Panc1 (cell line): ENCODE data around the gene KCNE5. TPM values are rescaled to one million over a fixed set of nuclear protein-coding genes. Genes with fewer than 3 reads are reported as not detected.
"Not testable (repeated sequence)": the region's sequence is repeated elsewhere in the genome, so short reads cannot be mapped to it uniquely, and the experiment has no call there.

Experiments
- ATAC-seq: fragments of 200-7000 bp; cut with Tn5 transposase; 2 replicates; pipeline ENCODE4 v1.9.1; 2020; ENCODE audit warnings: mild to moderate bottlenecking, moderate library complexity
- BruUV-seq: library from RNA; stranded (reverse); fragments of 400-500 nt; replicated peaks from 2 replicates; lab custom pipeline; 2021; lab: Mats Ljungman, UMichigan
- CTCF ChIA-PET: fragments of 300-600 bp; sonication (Branson Sonifier 250); formaldehyde crosslinking; loops from one replicate; lab custom pipeline; 2022; ENCODE audit warnings: antibody characterized with exemption; lab: Charles Lee
- POLR2A ChIA-PET: fragments of 300-600 bp; sonication (Branson Sonifier 250); formaldehyde crosslinking; loops from one replicate; lab custom pipeline; 2022; ENCODE audit warnings: antibody characterized with exemption; lab: Charles Lee
- DNase-seq: peaks from one replicate; pipeline ENCODE4 v3.0.0-alpha.2; 2010; ENCODE audit warnings: low read depth, low spot score
- H3K27ac ChIP-seq: 2 replicates; pipeline ENCODE4 v1.5.1; 2011; ENCODE audit warnings: mild to moderate bottlenecking, low read length, inconsistent platforms
- H3K27me3 ChIP-seq: fragments of 200-500 bp; sonication (Bioruptor generic); 2 replicates; pipeline ENCODE4 v1.6.0; 2014; ENCODE audit warnings: low read length, inconsistent platforms; ENCODE audit not compliant: control insufficient read depth, insufficient read depth
- H3K36me3 ChIP-seq: fragments of 200-500 bp; sonication (Bioruptor generic); 2 replicates; pipeline ENCODE4 v1.5.1; 2014; ENCODE audit warnings: inconsistent platforms, mild to moderate bottlenecking, low read length, moderate library complexity; ENCODE audit not compliant: control insufficient read depth, insufficient read depth
- H3K4me1 ChIP-seq: 2 replicates; pipeline ENCODE4 v1.5.1; 2011; ENCODE audit warnings: inconsistent platforms, mild to moderate bottlenecking, low read length, moderate library complexity; ENCODE audit not compliant: control insufficient read depth, insufficient read depth
- H3K4me3 ChIP-seq, 2 experiments: 2 replicates each; pipeline ENCODE4 v1.5.1; 2011 to 2012; ENCODE audit warnings: low read depth in 2 of 2, low read length in 2 of 2, mild to moderate bottlenecking in 2 of 2, inconsistent platforms in 1 of 2, moderate library complexity in 1 of 2
- H3K9me3 ChIP-seq: fragments of 200-500 bp; sonication (Bioruptor generic); 2 replicates; pipeline ENCODE4 v1.5.1; 2014; ENCODE audit warnings: low read depth, mild to moderate bottlenecking, inconsistent platforms, low read length, moderate library complexity; ENCODE audit not compliant: control insufficient read depth, insufficient read depth
- POLR2AphosphoS5 ChIP-seq: IDR thresholded peaks from 2 replicates; pipeline ENCODE4 v1.6.1; 2012; ENCODE audit warnings: mild to moderate bottlenecking, low read depth, low read length, moderate library complexity
- SIN3A ChIP-seq: IDR thresholded peaks from 2 replicates; pipeline ENCODE4 v1.6.1; 2012; ENCODE audit warnings: low read depth, mild to moderate bottlenecking, low read length, moderate library complexity, borderline replicate concordance; ENCODE audit not compliant: insufficient read depth
- TCF7L2 ChIP-seq: IDR thresholded peaks from 2 replicates; pipeline ENCODE4 v1.6.1; 2011; ENCODE audit warnings: mild to moderate bottlenecking, low read depth, low read length, inconsistent platforms
- in situ Hi-C: cut with HindIII; loops from 2 replicates; pipeline ENCODE4 v1.10.0; 2016; ENCODE audit warnings: low sequenced_read_pairs, low pct_unique_long_range_greater_than_20kb
- intact Hi-C: fragments of 100-400 bp; cut with micrococcal nuclease; formaldehyde crosslinking; loops from one replicate; pipeline ENCODE4 v1.10.0; 2022; ENCODE audit not compliant: unreplicated experiment
- total RNA-seq: library from RNA; stranded (reverse); gene quantifications from one replicate; pipeline ENCODE4 v1.2.1, GENCODE V29; 2021; ENCODE audit not compliant: unreplicated experiment
- TF ChIP-seq, protein P1 (sequence below), 2 experiments: IDR thresholded peaks; 2 replicates each; pipeline ENCODE4 v1.6.1; 2011 to 2012; ENCODE audit warnings: low read depth in 2 of 2, control low read depth in 1 of 2, low read length in 1 of 2, mild to moderate bottlenecking in 1 of 2, moderate library complexity in 1 of 2; ENCODE audit not compliant: insufficient read depth in 1 of 2
- TF ChIP-seq, protein P2 (sequence below): fragments of 450-650 bp; IDR thresholded peaks from 2 replicates; pipeline ENCODE4 v1.5.1; 2017; ENCODE audit warnings: mild to moderate bottlenecking

The KCNE5 gene
- total RNA-seq, 1 experiment from 2014 or later, result 0.13 TPM

DNA sequence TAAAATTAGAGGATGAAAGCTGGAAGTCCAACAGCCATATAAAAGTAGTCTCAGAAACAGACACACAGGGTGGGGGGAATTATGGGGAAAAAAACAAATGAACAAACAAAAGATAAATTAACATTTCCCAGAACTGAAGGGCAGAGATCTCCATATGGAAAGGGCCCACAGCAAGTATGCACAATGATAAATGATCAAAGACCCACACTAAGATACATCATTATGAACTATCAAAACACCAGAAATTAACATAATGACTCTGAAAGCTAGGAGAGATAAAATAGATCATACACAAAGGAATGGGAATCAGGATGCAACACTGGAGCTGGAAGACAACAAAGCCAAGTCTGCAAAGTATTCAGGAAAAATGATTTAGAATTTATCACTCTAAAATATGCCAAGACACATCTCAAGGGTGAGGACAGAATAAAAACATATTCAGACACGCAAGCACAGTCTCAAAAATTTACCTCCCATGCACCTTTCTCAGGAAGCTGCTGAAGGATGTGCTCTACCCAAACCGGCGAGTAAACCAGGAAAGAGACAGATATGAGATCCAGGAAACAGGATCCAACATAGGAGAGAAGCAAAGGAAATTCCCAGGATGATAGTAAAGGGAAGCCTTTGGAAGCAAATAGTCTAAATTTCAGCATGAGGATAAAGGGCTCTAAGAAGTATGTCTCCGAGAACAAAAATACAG, 30.7 kb upstream of the KCNE5 start:
- Histone ChIP-seq H3K36me3 (no peaks in the 10 kb centered on the region), H3K4me1 (no peaks in the 10 kb centered on the region), H3K4me3 (no peak overlapping the region), H3K27ac (no peak overlapping the region), H3K27me3 (no peaks in the 10 kb centered on the region), H3K9me3 (no peaks in the 10 kb centered on the region)
- intact Hi-C loops (no loop called here), in situ Hi-C loops (no loop called here)
- no TSS peak for BruUV-seq
- DNase-seq, result no peak
- ATAC-seq, result no peak
- TF ChIP-seq POLR2AphosphoS5 (no peak), TCF7L2 (no peak), SIN3A (no peak)
- TF ChIP-seq, protein P1, sequence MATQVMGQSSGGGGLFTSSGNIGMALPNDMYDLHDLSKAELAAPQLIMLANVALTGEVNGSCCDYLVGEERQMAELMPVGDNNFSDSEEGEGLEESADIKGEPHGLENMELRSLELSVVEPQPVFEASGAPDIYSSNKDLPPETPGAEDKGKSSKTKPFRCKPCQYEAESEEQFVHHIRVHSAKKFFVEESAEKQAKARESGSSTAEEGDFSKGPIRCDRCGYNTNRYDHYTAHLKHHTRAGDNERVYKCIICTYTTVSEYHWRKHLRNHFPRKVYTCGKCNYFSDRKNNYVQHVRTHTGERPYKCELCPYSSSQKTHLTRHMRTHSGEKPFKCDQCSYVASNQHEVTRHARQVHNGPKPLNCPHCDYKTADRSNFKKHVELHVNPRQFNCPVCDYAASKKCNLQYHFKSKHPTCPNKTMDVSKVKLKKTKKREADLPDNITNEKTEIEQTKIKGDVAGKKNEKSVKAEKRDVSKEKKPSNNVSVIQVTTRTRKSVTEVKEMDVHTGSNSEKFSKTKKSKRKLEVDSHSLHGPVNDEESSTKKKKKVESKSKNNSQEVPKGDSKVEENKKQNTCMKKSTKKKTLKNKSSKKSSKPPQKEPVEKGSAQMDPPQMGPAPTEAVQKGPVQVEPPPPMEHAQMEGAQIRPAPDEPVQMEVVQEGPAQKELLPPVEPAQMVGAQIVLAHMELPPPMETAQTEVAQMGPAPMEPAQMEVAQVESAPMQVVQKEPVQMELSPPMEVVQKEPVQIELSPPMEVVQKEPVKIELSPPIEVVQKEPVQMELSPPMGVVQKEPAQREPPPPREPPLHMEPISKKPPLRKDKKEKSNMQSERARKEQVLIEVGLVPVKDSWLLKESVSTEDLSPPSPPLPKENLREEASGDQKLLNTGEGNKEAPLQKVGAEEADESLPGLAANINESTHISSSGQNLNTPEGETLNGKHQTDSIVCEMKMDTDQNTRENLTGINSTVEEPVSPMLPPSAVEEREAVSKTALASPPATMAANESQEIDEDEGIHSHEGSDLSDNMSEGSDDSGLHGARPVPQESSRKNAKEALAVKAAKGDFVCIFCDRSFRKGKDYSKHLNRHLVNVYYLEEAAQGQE (IDR thresholded peaks at IDR 0.05; ENCODE audit: insufficient read depth in 1 of 2, low read depth in 2 of 2, low read length in 1 of 2), result no peak
- TF ChIP-seq, protein P2, sequence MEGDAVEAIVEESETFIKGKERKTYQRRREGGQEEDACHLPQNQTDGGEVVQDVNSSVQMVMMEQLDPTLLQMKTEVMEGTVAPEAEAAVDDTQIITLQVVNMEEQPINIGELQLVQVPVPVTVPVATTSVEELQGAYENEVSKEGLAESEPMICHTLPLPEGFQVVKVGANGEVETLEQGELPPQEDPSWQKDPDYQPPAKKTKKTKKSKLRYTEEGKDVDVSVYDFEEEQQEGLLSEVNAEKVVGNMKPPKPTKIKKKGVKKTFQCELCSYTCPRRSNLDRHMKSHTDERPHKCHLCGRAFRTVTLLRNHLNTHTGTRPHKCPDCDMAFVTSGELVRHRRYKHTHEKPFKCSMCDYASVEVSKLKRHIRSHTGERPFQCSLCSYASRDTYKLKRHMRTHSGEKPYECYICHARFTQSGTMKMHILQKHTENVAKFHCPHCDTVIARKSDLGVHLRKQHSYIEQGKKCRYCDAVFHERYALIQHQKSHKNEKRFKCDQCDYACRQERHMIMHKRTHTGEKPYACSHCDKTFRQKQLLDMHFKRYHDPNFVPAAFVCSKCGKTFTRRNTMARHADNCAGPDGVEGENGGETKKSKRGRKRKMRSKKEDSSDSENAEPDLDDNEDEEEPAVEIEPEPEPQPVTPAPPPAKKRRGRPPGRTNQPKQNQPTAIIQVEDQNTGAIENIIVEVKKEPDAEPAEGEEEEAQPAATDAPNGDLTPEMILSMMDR, result no peak
- CTCF ChIA-PET, result no interaction called here
- POLR2A ChIA-PET, result no interaction called here

DNA sequence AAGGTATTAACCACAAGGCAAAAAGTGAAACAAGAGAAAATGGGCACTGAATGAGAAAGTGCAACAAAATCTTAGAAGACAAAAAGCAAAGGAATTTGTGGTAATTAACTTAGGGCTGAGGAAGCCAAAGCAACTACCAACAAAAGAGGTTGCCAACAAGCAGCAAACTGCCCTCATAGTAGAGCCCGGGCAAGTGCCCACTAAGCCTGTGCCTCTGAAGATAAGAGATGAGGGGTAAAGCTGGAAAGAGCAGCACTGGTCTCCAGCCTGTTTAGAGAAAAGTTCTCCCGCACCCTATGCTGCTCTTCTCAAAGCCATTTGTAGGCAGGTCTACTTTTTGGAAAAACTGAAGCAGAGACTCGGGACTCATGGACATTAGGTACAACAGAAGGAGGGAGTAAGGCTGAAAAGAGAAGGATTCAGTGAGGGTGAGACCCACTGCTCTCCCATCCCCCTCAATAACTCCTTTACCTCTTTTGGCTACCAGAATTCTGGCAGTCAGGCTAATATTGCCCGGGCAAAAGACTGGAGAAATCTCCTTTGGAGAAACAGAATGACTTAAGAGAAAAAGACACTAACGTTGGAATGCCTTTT, 29.6 kb upstream of the KCNE5 start:
- TF ChIP-seq TCF7L2, result no peak
- no peak for TF ChIP-seq SIN3A
- TF ChIP-seq, protein P2, result no peak
- TF ChIP-seq, protein P1 (IDR thresholded peaks at IDR 0.05; ENCODE audit: insufficient read depth in 1 of 2, low read depth in 2 of 2, low read length in 1 of 2), result no peak
- TF ChIP-seq POLR2AphosphoS5, result no peak
- no TSS peak for BruUV-seq
- Histone ChIP-seq H3K36me3 (no peaks in the 10 kb centered on the region), H3K4me3 (no peak overlapping the region), H3K27ac (no peak overlapping the region), H3K27me3 (no peaks in the 10 kb centered on the region), H3K9me3 (no peaks in the 10 kb centered on the region), H3K4me1 (no peaks in the 10 kb centered on the region)
- DNase-seq (no peak), ATAC-seq (no peak)
- in situ Hi-C loops (no loop called here), intact Hi-C loops (no loop called here)
- POLR2A ChIA-PET, result no interaction called here
- CTCF ChIA-PET, result no interaction called here

DNA sequence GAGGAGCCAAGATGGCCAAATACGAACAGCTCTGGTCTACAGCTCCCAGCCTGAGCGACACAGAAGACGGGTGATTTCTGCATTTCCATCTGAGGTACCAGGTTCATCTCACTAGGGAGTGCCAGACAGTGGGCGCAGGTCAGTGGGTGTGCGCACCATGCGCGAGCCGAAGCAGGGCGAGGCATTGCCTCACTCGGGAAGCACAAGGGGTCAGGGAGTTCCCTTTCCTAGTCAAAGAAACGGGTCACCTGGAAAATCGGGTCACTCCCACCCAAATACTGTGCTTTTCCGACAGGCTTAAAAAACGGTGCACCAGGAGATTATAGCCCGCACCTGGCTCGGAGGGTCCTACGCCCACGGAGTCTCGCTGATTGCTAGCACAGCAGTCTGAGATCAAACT, 19.7 kb upstream of the KCNE5 start:
- H3K36me3 ChIP-seq, H3K4me3 ChIP-seq, H3K27ac ChIP-seq, BruUV-seq, DNase-seq, H3K9me3 ChIP-seq, intact Hi-C loops, in situ Hi-C loops, H3K27me3 ChIP-seq, H3K4me1 ChIP-seq, POLR2A ChIA-PET, CTCF ChIA-PET, ATAC-seq: not testable (repeated sequence)
